Astrocyte of the hippocampus (primary cell): ENCODE measurements around the gene ACP1.

ENCODE experiments used
- DNase-seq: peaks from one replicate; pipeline ENCODE4 v3.0.0; 2011; ENCODE audit warnings: low read depth, low spot score

ACP1 gene

DNA sequence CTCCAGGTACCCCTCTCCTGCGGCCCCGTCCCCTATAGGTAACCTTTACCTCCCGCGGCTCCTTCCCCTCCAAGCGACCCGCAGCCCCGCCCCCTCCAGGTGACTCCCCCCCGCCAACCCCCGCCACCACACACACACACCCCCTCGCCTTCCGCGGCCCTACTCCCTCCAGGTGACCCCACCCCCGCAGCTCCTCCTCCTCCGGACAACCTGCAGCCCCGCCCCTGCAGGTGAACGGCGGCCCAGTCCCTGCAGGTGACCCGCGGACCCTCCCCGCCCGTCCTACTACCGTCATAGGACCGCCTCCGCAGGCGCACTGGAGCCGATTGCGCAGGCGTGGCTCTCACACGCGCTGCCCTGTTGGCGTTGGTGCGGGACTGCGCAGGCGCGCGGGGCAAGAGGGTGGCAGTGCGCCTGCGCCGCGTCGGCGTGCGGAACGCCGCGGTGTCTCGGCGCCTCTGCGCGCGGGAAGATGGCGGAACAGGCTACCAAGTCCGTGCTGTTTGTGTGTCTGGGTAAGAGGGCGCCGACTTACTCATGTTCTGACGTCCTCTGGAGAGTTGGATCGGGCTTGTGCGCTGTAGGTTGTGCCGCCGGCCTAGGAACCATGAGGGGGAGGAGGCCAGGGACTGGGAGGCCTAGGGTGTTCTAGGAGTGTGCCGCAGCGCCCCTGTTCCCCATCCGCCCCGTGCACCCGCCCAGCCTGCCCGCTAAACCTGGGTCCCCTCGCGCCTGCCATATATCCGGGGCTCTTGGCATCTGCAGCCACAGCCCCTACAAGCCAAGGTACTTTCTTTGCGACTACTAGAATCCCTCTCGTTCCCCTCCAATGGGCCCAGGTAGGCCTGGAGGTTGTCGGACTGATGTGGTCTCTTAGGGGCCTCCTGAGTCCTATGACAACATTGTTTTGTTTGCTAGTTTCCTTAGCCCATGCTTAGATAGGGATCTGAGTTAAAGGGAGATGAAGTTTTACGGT is at the start of gene ACP1:
ACP1 (plus strand) TSS at position 455 of the 976 bp plus-strand sequence; CDS start at position 473, 18 bp downstream.
- peak; percentile 99 for DNase-seq

DNA sequence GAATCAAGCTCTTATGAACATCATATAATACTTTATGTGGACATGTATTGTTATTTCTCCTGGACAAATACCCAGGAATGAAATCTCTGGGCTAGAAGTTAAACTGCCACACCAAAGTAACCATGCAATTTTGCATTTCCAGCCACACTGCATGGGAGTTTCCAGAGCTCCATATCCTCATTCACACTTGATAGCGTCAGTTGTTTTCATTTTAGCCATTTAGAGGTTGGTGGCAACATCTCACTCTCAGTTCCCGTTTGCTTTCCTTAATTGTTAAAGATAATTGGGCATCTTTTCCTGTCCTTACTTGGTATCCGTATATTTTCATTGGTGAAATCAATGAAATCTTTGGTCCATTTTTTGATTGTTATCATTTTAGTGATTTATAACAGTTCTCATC is 48.7 kb upstream of the ACP1 start:
- DNase-seq, result no peak

DNA sequence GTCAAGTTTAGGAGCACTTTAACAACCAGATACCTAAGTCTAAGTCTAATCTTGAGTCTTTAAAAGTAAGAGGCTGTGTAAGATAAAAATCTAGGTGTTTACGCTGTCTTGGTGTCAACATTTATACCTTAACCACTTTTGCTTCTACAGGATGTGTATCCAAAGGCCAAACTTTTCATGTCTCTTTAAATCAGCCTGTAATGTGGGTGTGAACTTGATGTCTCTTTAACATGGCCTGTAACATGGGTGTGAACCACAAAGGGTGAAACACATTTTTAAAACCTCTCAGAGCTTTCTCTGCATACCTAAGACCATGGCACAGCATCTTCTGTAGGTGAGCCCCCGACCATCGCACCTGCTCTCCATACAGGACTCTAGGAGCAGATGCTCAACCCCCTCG is 41.3 kb upstream of the ACP1 start:
- no peak for DNase-seq

DNA sequence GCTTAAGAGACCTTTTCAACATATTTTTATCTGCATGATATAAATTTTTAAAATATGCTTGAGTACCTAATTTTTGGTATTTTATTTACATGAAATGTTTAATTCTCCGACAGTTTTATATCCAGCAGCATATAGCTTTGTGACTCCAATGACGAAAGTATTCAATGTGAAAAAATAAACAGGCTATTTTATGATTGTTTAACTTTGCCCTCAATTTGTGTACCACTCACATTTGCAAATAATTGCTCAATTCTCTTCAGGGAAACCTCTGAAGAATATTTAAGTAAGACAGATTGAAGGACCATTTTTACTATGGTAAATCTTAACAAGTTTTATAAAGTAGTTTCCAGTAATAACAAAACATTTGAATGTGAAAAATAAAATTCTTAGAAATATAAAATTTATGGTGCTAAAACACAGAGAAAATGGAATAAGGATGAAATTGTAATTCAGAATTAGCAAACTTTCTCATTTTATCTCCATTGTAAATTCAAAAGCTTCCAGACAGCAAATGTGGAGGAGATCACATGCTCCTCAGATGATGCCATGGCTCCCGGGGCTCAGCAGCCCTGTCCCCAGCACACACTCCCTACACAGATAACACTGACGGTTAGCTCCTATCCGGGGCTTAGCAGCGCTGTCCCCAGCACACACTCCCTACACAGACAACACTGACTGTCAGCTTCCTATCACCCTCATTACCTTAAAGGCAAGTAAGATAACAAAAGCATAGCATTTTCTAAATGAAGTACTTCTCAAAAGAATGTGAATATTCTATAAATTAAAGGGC is 40.6 kb upstream of the ACP1 start:
- no peak for DNase-seq

DNA sequence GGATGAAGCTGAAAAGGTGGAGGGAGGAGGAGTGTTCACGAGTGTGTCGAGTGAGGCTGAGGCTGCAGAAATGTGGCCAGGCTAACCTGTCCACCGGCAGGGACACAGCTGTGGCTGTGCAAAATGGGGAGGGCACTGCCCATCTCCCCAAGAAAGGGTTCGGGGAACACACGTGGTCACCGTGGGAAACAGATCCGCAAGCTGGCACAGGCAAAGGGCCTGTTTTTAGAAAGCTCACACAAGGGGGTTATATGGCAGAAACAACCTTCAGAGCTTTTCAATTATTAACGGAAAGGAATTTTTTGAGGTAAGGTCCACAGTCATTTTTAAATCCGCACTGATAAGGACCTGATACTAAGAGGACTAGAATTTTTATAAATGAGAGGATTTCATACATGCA is 36.6 kb upstream of the ACP1 start:
- no peak for DNase-seq

DNA sequence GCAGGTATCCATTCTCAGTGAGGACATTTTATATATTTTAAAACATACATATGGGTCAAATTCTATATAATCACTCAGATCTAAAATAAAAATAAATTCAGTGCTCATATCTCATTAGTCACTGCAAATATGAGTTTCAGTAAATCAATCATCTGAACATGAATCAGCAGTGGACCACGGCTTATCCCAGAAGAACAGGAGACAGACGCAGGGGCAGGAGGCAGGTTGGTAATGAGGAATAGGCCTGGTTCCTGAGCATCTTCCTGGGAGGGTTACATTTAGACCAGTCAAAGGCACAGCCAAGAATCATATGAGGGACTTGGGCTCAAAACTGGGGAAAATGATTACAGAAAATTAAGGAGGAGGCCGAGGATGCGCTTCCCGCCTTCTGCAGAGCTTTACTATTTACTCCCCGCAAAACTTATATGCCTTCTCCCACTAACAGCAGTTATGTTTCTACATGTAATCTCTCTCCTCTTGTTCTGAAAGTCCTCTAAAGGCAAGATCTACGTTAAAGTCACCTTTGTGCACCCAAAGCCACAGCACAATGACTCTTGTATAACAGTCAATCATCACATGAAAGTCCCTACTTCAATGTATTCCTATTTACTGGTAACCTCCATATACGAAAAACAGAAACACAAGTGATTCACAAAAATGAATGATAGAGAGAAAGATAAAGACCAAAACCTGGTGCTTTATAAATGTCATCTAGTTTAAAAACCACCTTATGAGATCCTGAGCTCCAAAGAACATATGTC is 36.0 kb upstream of the ACP1 start:
- no peak for DNase-seq

DNA sequence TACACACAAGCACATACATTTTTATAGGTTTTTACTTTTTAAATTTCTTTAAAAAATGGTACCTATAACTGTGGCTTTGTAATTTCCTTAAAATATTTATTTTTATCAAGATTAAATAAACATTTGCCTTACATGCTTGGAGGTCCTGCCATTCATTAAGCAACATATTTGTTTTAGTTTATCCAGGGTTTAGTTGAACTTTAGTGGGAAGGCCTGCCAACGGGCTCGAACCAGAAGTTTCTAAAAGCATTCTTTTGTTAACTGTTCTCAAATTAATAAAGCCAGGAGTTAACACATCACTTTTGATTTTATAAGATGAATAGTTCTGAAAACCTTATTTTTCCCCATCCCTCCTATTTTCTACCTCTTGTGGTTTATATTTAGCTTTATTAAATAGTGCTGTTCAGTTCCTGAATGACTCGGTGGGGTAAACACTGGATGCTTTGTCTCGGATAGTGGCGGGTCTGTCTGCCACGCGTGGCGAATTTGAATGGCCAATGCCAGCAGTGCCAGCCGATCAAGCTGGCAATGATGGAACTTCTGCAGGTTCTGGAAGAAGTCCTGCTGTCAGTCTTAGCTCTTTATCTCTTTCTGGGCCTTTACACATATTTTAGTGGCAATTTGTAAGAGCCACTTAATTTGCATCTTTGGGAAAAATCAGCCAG is 33.1 kb upstream of the ACP1 start:
- no peak for DNase-seq

DNA sequence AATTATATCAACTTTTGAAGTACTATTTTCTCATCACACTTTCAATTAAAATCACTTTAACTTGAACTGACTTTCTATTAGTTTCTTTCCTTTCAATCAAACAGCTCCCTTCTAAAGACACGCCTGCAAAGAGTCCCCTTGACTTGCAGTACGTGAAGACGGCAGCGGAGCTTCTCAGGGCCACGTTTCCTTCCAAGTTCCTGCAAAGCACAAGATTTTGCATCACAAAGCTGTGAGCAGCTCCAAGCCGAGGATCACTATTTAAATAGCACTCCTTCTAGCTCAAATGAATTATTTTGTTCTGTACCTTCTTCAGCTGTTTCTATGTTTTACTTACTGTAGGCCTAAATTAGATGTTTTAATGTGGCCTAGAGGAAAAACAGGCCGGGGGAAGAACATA is 31.7 kb upstream of the ACP1 start:
- no peak for DNase-seq

DNA sequence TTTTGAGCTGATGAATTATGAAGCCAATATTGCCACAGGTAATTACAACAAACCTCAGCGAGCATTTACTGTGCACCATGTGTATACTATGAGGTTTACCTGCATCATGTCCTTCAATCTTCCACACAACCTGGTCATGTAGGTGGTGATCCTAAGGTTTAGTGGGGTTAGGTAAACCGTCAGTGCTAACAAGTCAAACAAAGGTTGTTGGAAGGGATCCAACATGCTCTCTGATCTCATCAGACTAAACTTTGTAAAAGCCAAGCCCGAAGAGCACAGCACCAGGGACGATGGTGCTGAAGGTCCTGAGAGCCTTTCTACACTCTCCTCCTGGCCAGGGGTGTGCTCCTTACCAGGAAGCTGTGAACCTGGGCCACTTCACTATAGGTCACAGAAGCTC is 30.3 kb upstream of the ACP1 start:
- DNase-seq, result no peak

DNA sequence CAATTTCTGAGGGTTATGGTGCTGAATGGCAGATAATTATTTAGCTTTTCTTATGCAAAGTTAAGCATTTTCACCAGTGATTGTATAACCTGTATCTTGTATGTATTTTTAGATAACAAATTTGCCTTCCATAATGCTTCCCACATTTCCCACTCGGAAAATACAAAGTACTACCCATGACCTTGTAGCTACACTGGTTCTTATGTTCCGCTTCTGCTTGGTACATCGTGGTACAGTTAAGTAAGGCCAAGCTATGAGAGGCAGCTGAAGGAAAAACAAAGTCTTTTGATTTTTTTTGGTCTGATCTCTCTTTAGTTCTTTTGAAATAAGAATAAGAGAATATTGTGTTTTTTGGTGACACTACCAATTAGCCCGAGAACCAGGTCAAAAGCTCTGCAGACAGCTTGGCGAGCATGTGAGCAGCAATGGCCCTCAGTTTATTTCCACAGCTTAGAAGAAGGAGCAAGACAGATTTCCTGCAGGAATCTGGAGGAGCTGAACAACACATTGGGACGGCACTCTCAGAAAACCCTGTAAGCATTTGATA is 27.7 kb upstream of the ACP1 start:
- no peak for DNase-seq

DNA sequence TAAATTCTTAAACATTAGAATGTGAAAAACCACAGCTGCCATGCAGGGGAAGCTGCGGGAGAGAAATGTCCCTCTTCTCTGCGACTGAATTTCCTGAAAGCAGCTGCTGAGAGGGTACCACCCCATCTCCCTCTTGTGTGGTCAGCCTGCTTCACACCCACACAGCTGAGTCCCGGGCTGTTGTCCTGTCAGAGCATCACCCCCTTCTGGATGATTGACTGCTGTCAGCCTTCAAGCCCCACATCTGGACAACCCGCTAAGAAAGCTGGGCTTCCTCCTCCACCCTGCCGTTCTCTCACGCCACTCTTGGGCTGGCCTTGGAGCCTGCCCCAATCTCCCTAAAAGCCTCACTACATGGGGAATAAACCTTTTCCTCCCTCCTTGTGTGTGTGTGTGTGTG is 26.9 kb upstream of the ACP1 start:
- no peak for DNase-seq

DNA sequence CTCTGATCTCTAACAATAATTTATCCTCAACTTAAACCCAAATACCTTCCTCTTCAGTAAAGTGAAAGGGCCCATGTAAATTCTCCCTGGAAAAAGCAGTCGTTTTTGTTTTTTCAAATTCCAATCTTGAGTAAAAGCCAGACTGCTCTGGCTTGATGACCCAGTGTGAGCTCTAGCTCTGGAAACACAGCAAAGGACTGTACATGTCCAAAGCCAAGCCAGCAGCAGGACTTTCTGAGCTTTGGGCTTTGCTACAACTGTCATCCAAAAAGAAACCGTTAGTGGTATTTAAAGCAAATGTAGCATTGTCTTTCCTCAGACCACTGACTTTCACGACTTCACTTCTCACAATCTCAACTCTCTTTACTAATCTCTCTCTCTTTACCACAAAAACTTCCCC is 26.3 kb upstream of the ACP1 start:
- no peak for DNase-seq

DNA sequence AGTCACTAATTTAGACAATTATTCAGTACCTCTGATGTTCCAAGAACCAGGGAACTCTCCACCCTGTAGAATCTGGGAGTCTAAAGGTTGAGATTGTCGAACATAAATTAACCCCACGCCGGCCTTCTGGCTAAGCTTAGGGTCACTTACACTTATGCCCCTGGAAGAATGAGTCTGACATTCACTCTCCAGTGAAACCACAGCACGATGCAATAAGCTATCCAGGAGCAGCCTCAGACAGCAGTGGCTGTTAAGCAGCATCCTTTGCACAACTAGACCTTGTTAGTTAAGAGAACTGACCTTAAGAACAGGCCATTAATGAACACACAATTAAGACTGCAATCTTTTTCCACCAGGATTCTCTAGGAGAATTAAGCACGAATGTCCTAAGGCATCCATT is 25.9 kb upstream of the ACP1 start:
- DNase-seq, result no peak

DNA sequence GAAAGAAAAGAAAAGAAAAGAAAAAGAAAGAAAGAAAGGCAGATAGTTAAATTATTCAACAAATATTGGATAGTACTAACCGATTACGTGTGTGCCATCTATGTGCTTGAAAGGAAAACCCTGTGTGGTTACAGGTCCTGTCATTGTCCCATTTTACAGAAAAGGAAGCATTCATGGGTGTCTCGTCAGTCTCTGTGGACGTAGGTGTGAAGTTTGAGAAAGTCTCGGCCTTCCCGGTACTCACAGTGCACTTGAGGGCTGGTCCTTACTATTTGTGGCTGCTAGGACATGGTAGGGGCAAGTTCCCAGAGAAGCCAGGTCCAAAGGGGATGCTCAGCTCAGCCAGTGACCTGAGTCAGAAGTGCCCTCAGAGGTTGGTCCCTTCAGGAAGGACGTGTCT is 20.2 kb upstream of the ACP1 start:
- no peak for DNase-seq

DNA sequence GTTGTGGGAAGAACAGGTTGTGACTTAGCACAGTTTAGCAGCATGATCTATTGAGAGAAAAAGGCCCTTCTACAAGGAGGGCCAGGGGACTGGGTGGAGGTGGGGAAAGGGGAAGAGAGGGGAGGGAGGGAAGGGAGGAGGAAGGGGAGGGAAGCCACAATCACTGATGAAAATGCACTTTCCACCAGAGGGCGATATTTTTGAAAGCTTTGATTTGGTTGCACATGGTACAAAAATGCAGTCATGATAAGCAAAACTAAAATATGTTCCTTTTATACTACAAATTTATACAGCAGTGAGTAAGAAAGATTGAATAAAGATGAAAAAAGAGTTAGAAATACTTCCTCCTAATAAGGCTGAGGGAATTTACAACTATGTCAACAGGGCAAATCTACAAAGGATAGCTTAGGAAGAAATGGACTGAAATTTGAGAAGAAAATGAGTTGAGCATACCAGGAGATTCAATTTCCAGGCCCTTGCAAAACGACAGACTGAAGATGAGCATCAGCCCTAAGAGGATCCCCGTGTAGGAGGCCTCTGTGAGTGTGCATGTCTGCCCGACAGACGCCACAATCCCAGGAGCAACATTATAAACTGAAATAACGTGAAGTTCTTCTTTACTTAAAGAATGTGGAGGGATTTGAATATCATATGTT is 18.1 kb upstream of the ACP1 start:
- DNase-seq, result peak; percentile 75

DNA sequence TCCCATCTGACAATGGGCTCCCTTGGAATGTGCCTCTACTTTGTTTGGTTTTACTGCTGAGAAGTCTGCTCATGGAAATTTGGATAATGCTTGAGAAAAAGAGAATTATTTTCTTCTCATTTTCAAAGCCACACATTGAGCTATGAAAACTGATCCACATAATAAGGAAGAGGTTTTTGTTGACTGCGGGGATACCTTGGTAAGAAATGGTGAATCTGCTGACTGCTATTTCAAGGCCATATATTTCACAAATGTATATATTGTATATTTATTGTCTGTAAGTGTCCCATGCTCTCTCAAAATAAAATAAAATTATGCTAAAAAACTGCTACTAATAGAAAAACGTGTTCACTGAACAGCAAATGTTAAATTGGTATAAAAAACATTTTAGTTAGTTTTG is 16.0 kb upstream of the ACP1 start:
- DNase-seq, result no peak

DNA sequence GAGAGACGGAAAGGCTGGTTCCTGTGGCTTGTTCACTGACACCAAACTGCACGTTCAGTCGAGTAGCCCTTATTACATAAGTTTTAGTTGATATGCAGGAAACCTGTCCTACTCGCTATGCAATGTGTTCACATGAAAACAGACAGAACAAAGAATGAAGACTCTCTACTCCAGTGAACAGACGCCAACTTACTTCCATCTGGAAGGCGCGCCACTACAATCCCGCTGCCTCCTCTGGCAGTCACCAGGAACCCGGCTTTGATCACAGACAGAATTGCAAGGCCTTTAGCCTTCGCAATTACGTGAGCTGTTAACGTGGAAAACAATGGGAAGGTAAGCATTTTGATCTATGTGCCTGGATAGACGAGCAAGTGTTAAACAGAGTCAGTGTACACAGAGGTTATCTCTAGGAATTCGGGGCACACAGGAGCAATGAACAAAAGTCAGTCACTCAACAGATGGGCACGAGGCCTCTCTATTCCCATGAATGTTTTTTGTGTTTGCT is 15.2 kb upstream of the ACP1 start:
- DNase-seq, result no peak

DNA sequence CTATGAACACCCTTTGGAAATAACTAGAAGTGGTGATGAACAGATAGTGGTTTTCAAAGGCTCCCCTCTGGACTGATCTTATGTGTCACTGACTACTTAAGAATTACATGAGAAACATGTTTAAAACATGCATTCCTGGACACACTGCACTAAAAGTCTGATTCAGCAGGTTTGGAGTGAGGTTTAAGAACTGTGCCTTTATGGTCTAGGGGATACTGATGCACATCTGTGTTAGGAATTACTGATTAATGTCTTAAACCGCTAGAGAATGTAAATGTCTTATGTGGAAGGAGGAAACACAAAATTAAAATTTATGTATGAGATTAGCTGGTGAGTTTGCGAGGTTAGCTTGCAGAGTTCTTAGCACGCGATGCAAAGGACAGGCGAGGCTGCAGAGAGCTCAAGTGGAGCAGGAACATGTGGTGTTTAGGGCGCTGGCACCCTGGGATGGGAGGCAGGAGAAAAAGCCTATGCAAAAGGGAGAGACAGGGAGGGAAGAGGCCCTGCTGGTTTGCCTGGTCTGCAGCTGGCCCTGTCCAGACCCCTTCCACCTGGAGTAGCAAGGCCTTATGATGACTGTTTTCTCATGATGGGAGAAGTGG is 12.6 kb upstream of the ACP1 start:
- DNase-seq, result no peak

DNA sequence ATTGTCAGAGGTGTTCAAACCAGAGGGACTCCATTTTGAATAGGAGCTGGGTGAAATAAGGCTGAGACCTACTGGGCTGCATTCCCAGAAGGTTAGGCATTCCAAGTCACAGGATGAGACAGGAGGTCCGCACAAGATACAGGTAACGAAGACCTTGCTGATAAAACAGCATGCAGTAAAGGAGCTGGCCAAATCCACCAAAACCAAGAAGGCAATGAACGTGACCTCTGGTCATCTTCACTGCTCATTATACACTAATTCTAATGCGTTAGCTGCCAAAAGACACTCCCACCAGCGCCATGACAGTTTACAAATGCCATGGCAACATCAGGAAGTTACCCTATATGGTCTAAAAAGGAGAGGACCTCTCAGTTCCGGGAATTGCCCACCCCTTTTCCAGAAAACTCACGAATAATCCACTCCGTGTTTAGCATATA is 11.5 kb upstream of the ACP1 start:
- no peak for DNase-seq

DNA sequence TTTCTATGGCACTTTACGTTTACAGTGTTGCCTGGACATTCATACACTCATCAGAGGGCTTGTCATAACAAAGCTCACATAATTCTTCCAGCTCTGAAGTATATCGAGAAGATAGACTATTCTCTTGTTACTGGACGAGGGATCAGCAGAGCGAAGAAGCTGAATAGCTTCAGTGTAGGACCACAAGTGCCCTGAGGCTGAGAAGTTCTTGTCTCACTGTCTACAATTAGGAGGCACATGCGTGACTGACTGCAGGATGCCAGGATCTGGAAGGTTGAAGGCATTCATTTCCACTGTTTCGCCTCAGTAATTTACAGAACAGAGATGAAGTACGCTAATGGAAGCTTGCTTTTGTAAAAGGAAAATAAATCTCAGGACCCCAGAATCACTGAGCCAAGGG is 10.5 kb upstream of the ACP1 start:
- DNase-seq, result no peak
